Immature natural killer cell (primary cell): Measurements from ENCODE around the gene PTPA. TPM values are rescaled to one million over a fixed set of nuclear protein-coding genes. Genes with fewer than 3 reads are reported as not detected.

ENCODE experiments used
- DNase-seq, 3 donors: peaks; one replicate each; pipeline ENCODE4 v3.0.0; 2022; ENCODE audit warnings: mixed read lengths in 1 of 3
- H3K27ac Mint-ChIP-seq, 6 donors: one replicate each; pipeline ENCODE4 v1.8.0; 2020; ENCODE audit warnings: mixed read lengths in 6 of 6, mild to moderate bottlenecking in 5 of 6, inconsistent platforms in 4 of 6, moderate library complexity in 3 of 6
- H3K27me3 Mint-ChIP-seq, 3 donors: one replicate each; pipeline ENCODE4 v1.8.0; 2020 to 2021; ENCODE audit warnings: low read depth in 3 of 3, mild to moderate bottlenecking in 3 of 3, mixed read lengths in 3 of 3, moderate library complexity in 3 of 3, inconsistent platforms in 1 of 3
- H3K36me3 Mint-ChIP-seq, 3 donors: one replicate each; pipeline ENCODE4 v1.8.0; 2020; ENCODE audit warnings: mixed read lengths in 3 of 3, inconsistent platforms in 2 of 3, mild to moderate bottlenecking in 2 of 3
- H3K4me1 Mint-ChIP-seq, 2 donors: one replicate each; pipeline ENCODE4 v1.8.0; 2020; ENCODE audit warnings: inconsistent platforms in 2 of 2, mild to moderate bottlenecking in 2 of 2, mixed read lengths in 2 of 2, moderate library complexity in 1 of 2
- H3K4me3 Mint-ChIP-seq, 5 donors: one replicate each; pipeline ENCODE4 v1.8.0; 2020; ENCODE audit warnings: mild to moderate bottlenecking in 5 of 5, mixed read lengths in 5 of 5, inconsistent platforms in 3 of 5, moderate library complexity in 3 of 5
- H3K9me3 Mint-ChIP-seq, 6 donors: one replicate each; pipeline ENCODE4 v1.8.0; 2020; ENCODE audit warnings: mild to moderate bottlenecking in 6 of 6, mixed read lengths in 6 of 6, inconsistent platforms in 4 of 6, moderate library complexity in 3 of 6
- polyA plus RNA-seq, 3 donors: library from polyadenylated mRNA; unstranded; fragments of 300-500 nt; fragmentation: Illumina TruSeq; gene quantifications; one replicate each; pipeline ENCODE4 v1.2.3, GENCODE V29; 2021

PTPA gene
- polyA plus RNA-seq, 3 donors from 2014 or later = 16.8 to 19.1 (median 19.0) TPM

- no peak for DNase-seq
- Mint-ChIP-seq H3K4me1 (no peaks in the 10 kb centered on the region), H3K4me3 (no peak overlapping the region), H3K27me3 (peaks cover 0 to 2% (median 1%) of the 10 kb centered on the region in 3 donors), H3K27ac (no peak overlapping the region), H3K36me3 (peaks cover 0 to 3% (median 0%) of the 10 kb centered on the region in 3 donors), H3K9me3 (no peaks in the 10 kb centered on the region)
Measured at GRCh38 chr9:129095170-129095667, 16.0 kb upstream of the PTPA start.

GRCh38 chr9:129095908-129096307, 15.3 kb upstream of the PTPA start:
- Mint-ChIP-seq H3K9me3 (no peaks in the 10 kb centered on the region), H3K27me3 (peaks cover 0 to 2% (median 1%) of the 10 kb centered on the region in 3 donors), H3K27ac (no peak overlapping the region), H3K36me3 (peaks cover 0 to 3% (median 0%) of the 10 kb centered on the region in 3 donors), H3K4me1 (no peaks in the 10 kb centered on the region), H3K4me3 (no peak overlapping the region)
- no peak for DNase-seq

GRCh38 chr9:129097671-129098306, 13.4 kb upstream of the PTPA start:
- Mint-ChIP-seq H3K4me3 (no peak overlapping the region), H3K27me3 (peaks cover 0 to 1% (median 0%) of the 10 kb centered on the region in 3 donors), H3K4me1 (no peaks in the 10 kb centered on the region), H3K36me3 (peaks cover 0 to 3% (median 0%) of the 10 kb centered on the region in 3 donors), H3K9me3 (no peaks in the 10 kb centered on the region), H3K27ac (no peak overlapping the region)
- no peak for DNase-seq

- no peak for DNase-seq
- no peak overlapping the region for H3K4me3 Mint-ChIP-seq
- no peaks in the 10 kb centered on the region for H3K9me3 Mint-ChIP-seq
- no peaks in the 10 kb centered on the region for H3K4me1 Mint-ChIP-seq
- H3K27me3 Mint-ChIP-seq = peaks cover 0 to 1% (median 0%) of the 10 kb centered on the region in 3 donors
- H3K27ac Mint-ChIP-seq = no peak overlapping the region
- peaks cover 0 to 3% (median 0%) of the 10 kb centered on the region in 3 donors for H3K36me3 Mint-ChIP-seq
Measured at GRCh38 chr9:129098328-129098727, 12.9 kb upstream of the PTPA start.

GRCh38 chr9:129100383-129101169, 10.6 kb upstream of the PTPA start:
- Mint-ChIP-seq H3K27me3 (peaks cover 0 to 1% (median 0%) of the 10 kb centered on the region in 3 donors), H3K4me1 (no peaks in the 10 kb centered on the region), H3K9me3 (no peaks in the 10 kb centered on the region), H3K36me3 (peaks cover 0 to 3% (median 0%) of the 10 kb centered on the region in 3 donors), H3K27ac (no peak overlapping the region), H3K4me3 (no peak overlapping the region)
- DNase-seq = no peak

GRCh38 chr9:129101279-129101678, 9.9 kb upstream of the PTPA start:
- Mint-ChIP-seq H3K27ac (no peak overlapping the region), H3K27me3 (peaks cover 0 to 1% (median 0%) of the 10 kb centered on the region in 3 donors), H3K36me3 (peaks cover 0 to 2% (median 0%) of the 10 kb centered on the region in 3 donors), H3K4me3 (no peak overlapping the region), H3K4me1 (no peaks in the 10 kb centered on the region), H3K9me3 (no peaks in the 10 kb centered on the region)
- DNase-seq = no peak

GRCh38 chr9:129102095-129102525, 9.1 kb upstream of the PTPA start:
- H3K9me3 Mint-ChIP-seq = no peaks in the 10 kb centered on the region
- no peaks in the 10 kb centered on the region for H3K36me3 Mint-ChIP-seq
- H3K27me3 Mint-ChIP-seq = peaks cover 0 to 1% (median 0%) of the 10 kb centered on the region in 3 donors
- H3K4me1 Mint-ChIP-seq = no peaks in the 10 kb centered on the region
- no peak for DNase-seq
- no peak overlapping the region for H3K27ac Mint-ChIP-seq
- H3K4me3 Mint-ChIP-seq = no peak overlapping the region

- DNase-seq = no peak
- Mint-ChIP-seq H3K4me3 (no peak overlapping the region), H3K27ac (no peak overlapping the region), H3K4me1 (no peaks in the 10 kb centered on the region), H3K27me3 (no peaks in the 10 kb centered on the region), H3K36me3 (no peaks in the 10 kb centered on the region), H3K9me3 (no peaks in the 10 kb centered on the region)
Measured at GRCh38 chr9:129102791-129103594, 8.2 kb upstream of the PTPA start.

- H3K9me3 Mint-ChIP-seq = no peaks in the 10 kb centered on the region
- no peak overlapping the region for H3K4me3 Mint-ChIP-seq
- H3K4me1 Mint-ChIP-seq = peaks cover 0 to under 1% of the 10 kb centered on the region in 2 donors
- DNase-seq = no peak
- no peaks in the 10 kb centered on the region for H3K36me3 Mint-ChIP-seq
- H3K27me3 Mint-ChIP-seq = peaks cover 0 to under 1% (median 0%) of the 10 kb centered on the region in 3 donors
- H3K27ac Mint-ChIP-seq = peak overlapping the region in 2 of 6 donors; percentile 4 to 53
Measured at GRCh38 chr9:129103595-129103965, 7.6 kb upstream of the PTPA start.

GRCh38 chr9:129104051-129104450, 7.2 kb upstream of the PTPA start:
- Mint-ChIP-seq H3K9me3 (no peaks in the 10 kb centered on the region), H3K36me3 (no peaks in the 10 kb centered on the region), H3K4me3 (no peak overlapping the region), H3K27ac (no peak overlapping the region), H3K4me1 (peaks cover 3 to 5% of the 10 kb centered on the region in 2 donors), H3K27me3 (peaks cover 0 to 2% (median 0%) of the 10 kb centered on the region in 3 donors)
- no peak for DNase-seq

- no peak for DNase-seq
- Mint-ChIP-seq H3K27me3 (peaks cover 0 to 5% (median 3%) of the 10 kb centered on the region in 3 donors), H3K27ac (no peak overlapping the region), H3K4me1 (peaks cover 11 to 15% of the 10 kb centered on the region in 2 donors), H3K4me3 (no peak overlapping the region), H3K9me3 (no peaks in the 10 kb centered on the region), H3K36me3 (no peaks in the 10 kb centered on the region)
Measured at GRCh38 chr9:129105857-129106694, 5.1 kb upstream of the PTPA start.

GRCh38 chr9:129107651-129108050, 3.6 kb upstream of the PTPA start:
- H3K9me3 Mint-ChIP-seq = no peaks in the 10 kb centered on the region
- peaks cover 17 to 22% of the 10 kb centered on the region in 2 donors for H3K4me1 Mint-ChIP-seq
- peaks cover 0 to 5% (median 3%) of the 10 kb centered on the region in 3 donors for H3K27me3 Mint-ChIP-seq
- H3K4me3 Mint-ChIP-seq = no peak overlapping the region
- H3K36me3 Mint-ChIP-seq = no peaks in the 10 kb centered on the region
- no peak for DNase-seq
- H3K27ac Mint-ChIP-seq = no peak overlapping the region
